GM23338 (cell line): ENCODE data around the gene SNX14. TPM values are rescaled to one million over a fixed set of nuclear protein-coding genes. Genes with fewer than 3 reads are reported as not detected.

Experiments used
- CREB1 ChIP-seq: fragments of 250-450 bp; sonication (Bioruptor Pico); IDR thresholded peaks from 2 replicates; pipeline ENCODE4 v1.5.0; 2020; ENCODE audit warnings: low read depth, mild to moderate bottlenecking, moderate library complexity
- ETS1 ChIP-seq: IDR thresholded peaks from 2 replicates; pipeline ENCODE4 v1.6.1; 2016; ENCODE audit warnings: antibody characterized with exemption
- EZH2 ChIP-seq: fragments of 200-600 bp; sonication (generic); IDR thresholded peaks from one replicate; pipeline ENCODE4 v1.8.0; 2017; ENCODE audit warnings: antibody characterized with exemption, mild to moderate bottlenecking, low read depth; ENCODE audit not compliant: unreplicated experiment
- EZH2phosphoT487 ChIP-seq: fragments of 200-600 bp; sonication (generic); IDR thresholded peaks from one replicate; pipeline ENCODE4 v1.8.1; 2018; ENCODE audit warnings: antibody characterized with exemption; ENCODE audit not compliant: unreplicated experiment
- NANOG ChIP-seq: IDR thresholded peaks from 2 replicates; pipeline ENCODE4 v1.6.1; 2016; ENCODE audit warnings: antibody characterized with exemption, borderline replicate concordance
- POLR2AphosphoS5 ChIP-seq: IDR thresholded peaks from 2 replicates; pipeline ENCODE4 v1.6.1; 2016; ENCODE audit warnings: antibody characterized with exemption, low read depth
- REST ChIP-seq: IDR thresholded peaks from one replicate; pipeline ENCODE4 v1.6.1; 2018; ENCODE audit warnings: antibody characterized with exemption; ENCODE audit not compliant: unreplicated experiment
- STAT1 ChIP-seq: IDR thresholded peaks from one replicate; pipeline ENCODE4 v1.6.1; 2016; ENCODE audit warnings: antibody characterized with exemption; ENCODE audit not compliant: unreplicated experiment
- ZNF114 ChIP-seq: fragments of 250-450 bp; sonication (Bioruptor Pico); IDR thresholded peaks from 2 replicates; pipeline ENCODE4 v1.5.0; 2020; ENCODE audit warnings: mild to moderate bottlenecking, moderate library complexity
- ZNF331 ChIP-seq: fragments of 250-450 bp; sonication (Bioruptor Pico); IDR thresholded peaks from 2 replicates; pipeline ENCODE4 v1.5.0; 2020; ENCODE audit warnings: low read depth, mild to moderate bottlenecking, moderate library complexity
- ZNF462 ChIP-seq: fragments of 250-450 bp; sonication (Bioruptor Pico); IDR thresholded peaks from 2 replicates; pipeline ENCODE4 v1.5.0; 2020; ENCODE audit warnings: mild to moderate bottlenecking, moderate library complexity
- polyA plus RNA-seq: library from polyadenylated mRNA; unstranded; fragments of >200 nt; fragmentation: Nextera tagmentation; extraction: Ambion mirVana; gene quantifications from 2 replicates; pipeline ENCODE4 v1.2.1, GENCODE V29; 2016
- total RNA-seq: library from RNA; depleted of rRNA; stranded (reverse); fragments of >200 nt; shearing (Covaris generic); gene quantifications from 2 replicates; pipeline ENCODE4 v1.2.3, GENCODE V29; 2014

Gene SNX14
- total and polyA plus RNA-seq, 2 experiments from 2014 or later: 23.1 to 32.0 TPM

GRCh38 chr6:85574932-85575598 lies 18.6 kb downstream of the SNX14 start (continued):
- TF ChIP-seq ZNF462 (CRISPR knock-in tag) (no peak), POLR2AphosphoS5 (no peak), NANOG (no peak), EZH2phosphoT487 (no peak), ZNF114 (CRISPR knock-in tag) (no peak), CREB1 (CRISPR knock-in tag) (no peak), REST (no peak), EZH2 (no peak), ZNF331 (CRISPR knock-in tag) (no peak), STAT1 (no peak), ETS1 (no peak)
